OCI-M2 (cell line): Measurements from ENCODE around the gene KDM3A.

Source experiments
- DNase-seq: peaks from one replicate; lab custom pipeline; 2025; ENCODE audit not compliant: unreplicated experiment; lab: John Stamatoyannopoulos, UW

KDM3A gene

GRCh38 chr2:86440631-86441391, at the start of gene KDM3A:
Gene KDM3A (plus strand): TSS chr2:86441371. CDS start chr2:86442048, 677 bp downstream.
- peak; percentile 85 for DNase-seq

GRCh38 chr2:86392873-86393518, 48.2 kb upstream of the KDM3A start:
- DNase-seq = no peak

- no peak for DNase-seq
Measured at GRCh38 chr2:86393521-86394491, 47.4 kb upstream of the KDM3A start.

GRCh38 chr2:86396291-86396785, 44.8 kb upstream of the KDM3A start:
- no peak for DNase-seq

- no peak for DNase-seq
Measured at GRCh38 chr2:86397986-86398385, 43.2 kb upstream of the KDM3A start.

- DNase-seq = no peak
Measured at GRCh38 chr2:86398500-86399474, 42.4 kb upstream of the KDM3A start.

GRCh38 chr2:86400321-86400720, 40.9 kb upstream of the KDM3A start:
- DNase-seq = no peak

- DNase-seq = no peak
Measured at GRCh38 chr2:86410581-86410980, 30.6 kb upstream of the KDM3A start.

GRCh38 chr2:86411396-86411795, 29.8 kb upstream of the KDM3A start:
- no peak for DNase-seq

GRCh38 chr2:86412007-86412406, 29.2 kb upstream of the KDM3A start:
- no peak for DNase-seq

- DNase-seq = no peak
Measured at GRCh38 chr2:86413296-86414094, 27.7 kb upstream of the KDM3A start.

GRCh38 chr2:86414996-86415395, 26.2 kb upstream of the KDM3A start:
- no peak for DNase-seq

- DNase-seq = no peak
Measured at GRCh38 chr2:86416146-86416545, 25.0 kb upstream of the KDM3A start.

- no peak for DNase-seq
Measured at GRCh38 chr2:86417961-86418360, 23.2 kb upstream of the KDM3A start.

- DNase-seq = no peak
Measured at GRCh38 chr2:86420913-86421312, 20.3 kb upstream of the KDM3A start.

GRCh38 chr2:86426271-86426670, 14.9 kb upstream of the KDM3A start:
- no peak for DNase-seq

- DNase-seq = no peak
Measured at GRCh38 chr2:86429335-86429734, 11.8 kb upstream of the KDM3A start.

GRCh38 chr2:86430368-86430767, 10.8 kb upstream of the KDM3A start:
- no peak for DNase-seq

- no peak for DNase-seq
Measured at GRCh38 chr2:86433137-86433536, 8.0 kb upstream of the KDM3A start.
